ENCODE results near the gene MYH16.

DNA sequence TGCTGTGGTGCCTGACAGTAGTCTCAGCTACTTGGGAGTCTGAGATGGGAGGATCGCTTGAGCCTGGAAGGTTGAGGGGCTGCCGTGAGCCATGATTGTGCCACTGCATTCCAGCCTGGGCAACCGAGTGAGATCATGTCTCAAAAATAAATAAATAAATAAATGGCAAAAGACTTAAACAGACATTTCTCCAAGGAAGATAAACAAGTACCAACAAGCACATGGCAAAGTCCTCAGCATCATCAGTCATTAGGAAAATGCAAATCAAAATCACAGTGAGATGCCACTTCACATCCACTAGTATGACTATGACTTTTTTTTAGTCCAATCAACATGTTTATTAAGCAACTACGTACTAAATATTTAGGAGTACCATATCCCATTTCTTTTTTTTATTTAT, 43.4 kb upstream of the MYH16 start:
- TF ChIP-seq RAD21 (CRISPR knock-in tag; conservative IDR thresholded peaks at IDR 0.05 in 1 of 2, IDR thresholded peaks at IDR 0.05 in 1 of 2) = no peak
- TF ChIP-seq, protein P1, sequence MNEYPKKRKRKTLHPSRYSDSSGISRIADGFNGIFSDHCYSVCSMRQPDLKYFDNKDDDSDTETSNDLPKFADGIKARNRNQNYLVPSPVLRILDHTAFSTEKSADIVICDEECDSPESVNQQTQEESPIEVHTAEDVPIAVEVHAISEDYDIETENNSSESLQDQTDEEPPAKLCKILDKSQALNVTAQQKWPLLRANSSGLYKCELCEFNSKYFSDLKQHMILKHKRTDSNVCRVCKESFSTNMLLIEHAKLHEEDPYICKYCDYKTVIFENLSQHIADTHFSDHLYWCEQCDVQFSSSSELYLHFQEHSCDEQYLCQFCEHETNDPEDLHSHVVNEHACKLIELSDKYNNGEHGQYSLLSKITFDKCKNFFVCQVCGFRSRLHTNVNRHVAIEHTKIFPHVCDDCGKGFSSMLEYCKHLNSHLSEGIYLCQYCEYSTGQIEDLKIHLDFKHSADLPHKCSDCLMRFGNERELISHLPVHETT (CRISPR knock-in tag; conservative IDR thresholded peaks at IDR 0.05 in 1 of 2, IDR thresholded peaks at IDR 0.05 in 1 of 2) = no peak
- no peak for TF ChIP-seq SMAD1 (IDR thresholded peaks at IDR 0.05; ENCODE audit: low read depth, low read length, partially characterized antibody)
- no peak for TF ChIP-seq STAT5A (IDR thresholded peaks at IDR 0.05; ENCODE audit: borderline replicate concordance, low read length)

Data from K562 (cell line).